OCI-LY3 (cell line): ENCODE data around the gene PNPLA7.

Experiments
- EZH2phosphoT487 ChIP-seq: fragments of 200-600 bp; shearing (Covaris generic); IDR thresholded peaks from 2 replicates; pipeline ENCODE4 v1.6.1; 2018; ENCODE audit warnings: antibody characterized with exemption, mixed run types, low read depth
- TF ChIP-seq, protein P1 (sequence below): fragments of 200-600, 300-600 bp; sonication (generic); IDR thresholded peaks from 2 replicates; pipeline ENCODE4 v1.5.1; 2014; ENCODE audit warnings: antibody characterized with exemption, low read length, low read depth

DNA sequence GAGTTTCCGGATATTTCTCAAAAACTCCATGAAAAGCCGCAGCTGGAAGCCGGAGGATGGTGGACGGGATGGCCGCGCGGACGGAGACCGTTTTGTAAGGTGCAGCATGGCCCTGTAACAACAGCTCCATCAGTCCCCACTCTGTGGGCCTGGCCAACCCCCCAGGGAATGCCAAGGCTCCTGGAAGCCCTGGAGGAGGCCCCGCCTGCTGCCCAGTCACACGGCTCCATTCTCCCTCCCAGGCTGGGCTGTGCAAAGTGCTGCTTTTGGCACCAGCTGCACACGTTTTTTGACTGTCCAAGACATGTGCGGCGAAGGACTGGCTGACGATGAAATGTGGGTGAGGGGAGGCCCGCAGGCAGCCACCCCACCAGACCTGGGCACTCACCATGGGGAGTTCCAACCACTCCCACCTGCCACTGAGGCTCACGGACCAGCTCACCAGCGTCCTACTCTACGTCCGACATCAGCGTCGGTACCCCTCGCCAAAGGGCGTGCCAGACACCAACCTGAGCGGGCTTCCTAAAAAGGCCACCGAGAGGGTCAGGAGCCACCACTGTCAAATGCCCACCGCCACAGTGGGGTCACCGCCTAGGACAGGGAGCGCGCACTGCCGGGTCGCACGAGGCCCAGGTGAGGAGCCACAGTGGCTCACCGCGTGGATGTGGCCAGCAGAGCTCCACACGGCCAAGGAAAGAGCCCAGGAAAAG is 27.3 kb downstream of the PNPLA7 start:
- TF ChIP-seq, protein P1, sequence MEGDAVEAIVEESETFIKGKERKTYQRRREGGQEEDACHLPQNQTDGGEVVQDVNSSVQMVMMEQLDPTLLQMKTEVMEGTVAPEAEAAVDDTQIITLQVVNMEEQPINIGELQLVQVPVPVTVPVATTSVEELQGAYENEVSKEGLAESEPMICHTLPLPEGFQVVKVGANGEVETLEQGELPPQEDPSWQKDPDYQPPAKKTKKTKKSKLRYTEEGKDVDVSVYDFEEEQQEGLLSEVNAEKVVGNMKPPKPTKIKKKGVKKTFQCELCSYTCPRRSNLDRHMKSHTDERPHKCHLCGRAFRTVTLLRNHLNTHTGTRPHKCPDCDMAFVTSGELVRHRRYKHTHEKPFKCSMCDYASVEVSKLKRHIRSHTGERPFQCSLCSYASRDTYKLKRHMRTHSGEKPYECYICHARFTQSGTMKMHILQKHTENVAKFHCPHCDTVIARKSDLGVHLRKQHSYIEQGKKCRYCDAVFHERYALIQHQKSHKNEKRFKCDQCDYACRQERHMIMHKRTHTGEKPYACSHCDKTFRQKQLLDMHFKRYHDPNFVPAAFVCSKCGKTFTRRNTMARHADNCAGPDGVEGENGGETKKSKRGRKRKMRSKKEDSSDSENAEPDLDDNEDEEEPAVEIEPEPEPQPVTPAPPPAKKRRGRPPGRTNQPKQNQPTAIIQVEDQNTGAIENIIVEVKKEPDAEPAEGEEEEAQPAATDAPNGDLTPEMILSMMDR, result no peak
- no peak for TF ChIP-seq EZH2phosphoT487
